Activated CD8-positive, alpha-beta memory T cell treated with anti-CD3 and anti-CD28 coated beads, Interleukin-2, amount 10 ng/mL, durations not matched to agents 7 days and 5 days (primary cell): ENCODE measurements around the gene MAGEA8. TPM values are rescaled to one million over a fixed set of nuclear protein-coding genes. Genes with fewer than 3 reads are reported as not detected.
A peak's percentile ranks its signal among the peaks of the same experiment; 100 is the strongest.
"Not testable (repeated sequence)": the region's sequence is repeated elsewhere in the genome, so short reads cannot be mapped to it uniquely, and the experiment has no call there.

Experiments used
- ATAC-seq: fragments of 150-1000 bp; cut with Tn5 transposase; one replicate; pipeline ENCODE4 v1.10.0; 2021; ENCODE audit warnings: moderate library complexity
- CTCF ChIA-PET: fragments of 350-600 bp; sonication (Branson Sonifier 250); formaldehyde crosslinking; loops from one replicate; lab custom pipeline; 2021; ENCODE audit warnings: antibody characterized with exemption; lab: Charles Lee
- DNase-seq: peaks from one replicate; pipeline ENCODE4 v3.0.0-alpha.2; 2020
- H3K27ac Mint-ChIP-seq: one replicate; pipeline ENCODE4 v1.8.0; 2021; ENCODE audit warnings: mild to moderate bottlenecking, mixed read lengths
- H3K27me3 Mint-ChIP-seq: one replicate; pipeline ENCODE4 v1.8.0; 2021; ENCODE audit warnings: mixed read lengths
- H3K36me3 Mint-ChIP-seq: one replicate; pipeline ENCODE4 v1.8.0; 2021; ENCODE audit warnings: mild to moderate bottlenecking, mixed read lengths
- H3K4me1 Mint-ChIP-seq: one replicate; pipeline ENCODE4 v1.8.0; 2021; ENCODE audit warnings: mixed read lengths
- H3K4me3 Mint-ChIP-seq: one replicate; pipeline ENCODE4 v1.8.0; 2021; ENCODE audit warnings: mild to moderate bottlenecking, moderate library complexity, mixed read lengths
- H3K9me3 Mint-ChIP-seq: one replicate; pipeline ENCODE4 v1.8.0; 2022; ENCODE audit warnings: low read depth, mixed read lengths
- total RNA-seq, 2 experiments: library from RNA; stranded (reverse); gene quantifications; one replicate each; pipeline ENCODE4 v1.2.3, GENCODE V29; 2021

The MAGEA8 gene
- total RNA-seq: not detected

GRCh38 chrX:149881081-149881711 is at the start of gene MAGEA8:
Gene MAGEA8, plus strand, starts transcription at chrX:149881183. Its CDS starts 3,090 bp downstream, at chrX:149884273.
- no peaks in the 10 kb centered on the region for H3K9me3 Mint-ChIP-seq
- H3K4me1 Mint-ChIP-seq: peaks cover 14% of the 10 kb centered on the region
- peaks cover 21% of the 10 kb centered on the region for H3K27me3 Mint-ChIP-seq
- ATAC-seq: no peak
- no peak within 1 kb of the TSS for H3K4me3 Mint-ChIP-seq
- no peak within 1 kb of the TSS for H3K27ac Mint-ChIP-seq
- CTCF ChIA-PET: no interaction called here
- no peaks in the 10 kb centered on the region for H3K36me3 Mint-ChIP-seq
- no peak for DNase-seq

- DNase-seq (no peak), ATAC-seq (no peak)
- Mint-ChIP-seq H3K36me3 (peaks cover 2% of the 10 kb centered on the region), H3K27me3 (no peaks in the 10 kb centered on the region), H3K9me3 (no peaks in the 10 kb centered on the region), H3K27ac (no peak overlapping the region), H3K4me3 (no peak overlapping the region), H3K4me1 (peaks cover 37% of the 10 kb centered on the region)
- CTCF ChIA-PET: no interaction called here
Observed at GRCh38 chrX:149831473-149831872, 49.5 kb upstream of the MAGEA8 start.

GRCh38 chrX:149836728-149837127 is 44.3 kb upstream of the MAGEA8 start:
- H3K36me3 Mint-ChIP-seq, ATAC-seq, H3K27ac Mint-ChIP-seq, CTCF ChIA-PET, H3K9me3 Mint-ChIP-seq, DNase-seq, H3K4me3 Mint-ChIP-seq, H3K27me3 Mint-ChIP-seq: not testable (repeated sequence)
- H3K4me1 Mint-ChIP-seq: peaks cover 12% of the 10 kb centered on the region

GRCh38 chrX:149837167-149837566 is 43.8 kb upstream of the MAGEA8 start:
- DNase-seq (no peak), ATAC-seq (no peak)
- no peaks in the 10 kb centered on the region for H3K9me3 Mint-ChIP-seq
- H3K27me3 Mint-ChIP-seq: no peaks in the 10 kb centered on the region
- peaks cover 12% of the 10 kb centered on the region for H3K4me1 Mint-ChIP-seq
- no peak overlapping the region for H3K4me3 Mint-ChIP-seq
- CTCF ChIA-PET: no interaction called here
- H3K27ac Mint-ChIP-seq: no peak overlapping the region
- H3K36me3 Mint-ChIP-seq: peaks cover 3% of the 10 kb centered on the region

- CTCF ChIA-PET: no interaction called here
- Mint-ChIP-seq H3K4me1 (peaks cover 12% of the 10 kb centered on the region), H3K4me3 (no peak overlapping the region), H3K27ac (no peak overlapping the region), H3K27me3 (no peaks in the 10 kb centered on the region), H3K9me3 (no peaks in the 10 kb centered on the region), H3K36me3 (peaks cover 3% of the 10 kb centered on the region)
- DNase-seq: peak; percentile 40
- peak; percentile 83 for ATAC-seq
Observed at GRCh38 chrX:149837639-149838038, 43.3 kb upstream of the MAGEA8 start.

GRCh38 chrX:149841929-149842328 is 39.1 kb upstream of the MAGEA8 start:
- no peak for ATAC-seq
- Mint-ChIP-seq H3K9me3 (no peaks in the 10 kb centered on the region), H3K27ac (no peak overlapping the region), H3K36me3 (peaks cover 4% of the 10 kb centered on the region), H3K27me3 (peaks cover 4% of the 10 kb centered on the region), H3K4me3 (no peak overlapping the region), H3K4me1 (peaks cover 9% of the 10 kb centered on the region)
- CTCF ChIA-PET: no interaction called here
- no peak for DNase-seq

- Mint-ChIP-seq H3K36me3 (peaks cover 1% of the 10 kb centered on the region), H3K4me3 (no peak overlapping the region), H3K4me1 (no peaks in the 10 kb centered on the region), H3K27me3 (peaks cover 8% of the 10 kb centered on the region), H3K9me3 (no peaks in the 10 kb centered on the region), H3K27ac (no peak overlapping the region)
- CTCF ChIA-PET: no interaction called here
- no peak for ATAC-seq
- no peak for DNase-seq
Observed at GRCh38 chrX:149845385-149845784, 35.6 kb upstream of the MAGEA8 start.

- H3K9me3 Mint-ChIP-seq: no peaks in the 10 kb centered on the region
- ATAC-seq (no peak), DNase-seq (no peak)
- no peak overlapping the region for H3K27ac Mint-ChIP-seq
- H3K27me3 Mint-ChIP-seq: peaks cover 8% of the 10 kb centered on the region
- H3K4me3 Mint-ChIP-seq: no peak overlapping the region
- H3K4me1 Mint-ChIP-seq: no peaks in the 10 kb centered on the region
- peaks cover 1% of the 10 kb centered on the region for H3K36me3 Mint-ChIP-seq
- CTCF ChIA-PET: no interaction called here
Observed at GRCh38 chrX:149846789-149847188, 34.2 kb upstream of the MAGEA8 start.

GRCh38 chrX:149848855-149849254 is 32.1 kb upstream of the MAGEA8 start:
- peaks cover 4% of the 10 kb centered on the region for H3K27me3 Mint-ChIP-seq
- no peak for ATAC-seq
- no peak overlapping the region for H3K27ac Mint-ChIP-seq
- no peaks in the 10 kb centered on the region for H3K4me1 Mint-ChIP-seq
- no peak overlapping the region for H3K4me3 Mint-ChIP-seq
- H3K36me3 Mint-ChIP-seq: no peaks in the 10 kb centered on the region
- no peak for DNase-seq
- no peaks in the 10 kb centered on the region for H3K9me3 Mint-ChIP-seq
- CTCF ChIA-PET: no interaction called here

GRCh38 chrX:149849787-149850186 is 31.2 kb upstream of the MAGEA8 start:
- Mint-ChIP-seq H3K4me3 (no peak overlapping the region), H3K4me1 (no peaks in the 10 kb centered on the region), H3K9me3 (no peaks in the 10 kb centered on the region), H3K27ac (no peak overlapping the region), H3K36me3 (no peaks in the 10 kb centered on the region), H3K27me3 (peaks cover 6% of the 10 kb centered on the region)
- DNase-seq (no peak), ATAC-seq (no peak)
- CTCF ChIA-PET: no interaction called here

GRCh38 chrX:149851864-149852263 is 29.1 kb upstream of the MAGEA8 start:
- no peak for DNase-seq
- CTCF ChIA-PET: no interaction called here
- H3K27ac Mint-ChIP-seq: no peak overlapping the region
- peaks cover 8% of the 10 kb centered on the region for H3K27me3 Mint-ChIP-seq
- no peaks in the 10 kb centered on the region for H3K9me3 Mint-ChIP-seq
- H3K36me3 Mint-ChIP-seq: no peaks in the 10 kb centered on the region
- no peaks in the 10 kb centered on the region for H3K4me1 Mint-ChIP-seq
- no peak for ATAC-seq
- no peak overlapping the region for H3K4me3 Mint-ChIP-seq

- H3K27ac Mint-ChIP-seq: no peak overlapping the region
- no peak for ATAC-seq
- no peaks in the 10 kb centered on the region for H3K9me3 Mint-ChIP-seq
- H3K27me3 Mint-ChIP-seq: peaks cover 8% of the 10 kb centered on the region
- CTCF ChIA-PET: no interaction called here
- DNase-seq: no peak
- peaks cover 3% of the 10 kb centered on the region for H3K4me1 Mint-ChIP-seq
- H3K36me3 Mint-ChIP-seq: no peaks in the 10 kb centered on the region
- H3K4me3 Mint-ChIP-seq: no peak overlapping the region
Observed at GRCh38 chrX:149853925-149854324, 27.1 kb upstream of the MAGEA8 start.

- H3K4me1 Mint-ChIP-seq: peaks cover 3% of the 10 kb centered on the region
- no peak overlapping the region for H3K27ac Mint-ChIP-seq
- peaks cover 7% of the 10 kb centered on the region for H3K9me3 Mint-ChIP-seq
- H3K36me3 Mint-ChIP-seq: peaks cover 13% of the 10 kb centered on the region
- H3K27me3 Mint-ChIP-seq: peaks cover 28% of the 10 kb centered on the region
- no peak for ATAC-seq
- H3K4me3 Mint-ChIP-seq: no peak overlapping the region
- CTCF ChIA-PET: no interaction called here
- DNase-seq: no peak
Observed at GRCh38 chrX:149858592-149858991, 22.4 kb upstream of the MAGEA8 start.

GRCh38 chrX:149860445-149860844 is 20.5 kb upstream of the MAGEA8 start:
- Mint-ChIP-seq H3K27ac (no peak overlapping the region), H3K9me3 (peaks cover 7% of the 10 kb centered on the region), H3K27me3 (peaks cover 25% of the 10 kb centered on the region), H3K36me3 (peaks cover 13% of the 10 kb centered on the region), H3K4me1 (peaks cover 3% of the 10 kb centered on the region), H3K4me3 (no peak overlapping the region)
- DNase-seq (no peak), ATAC-seq (no peak)
- CTCF ChIA-PET: interaction anchor here (1.6 kb wide), 1 partner anchor 12 kb away, joined by 5 read pairs; no protein-coding TSS in a partner anchor
